Endothelial cell (in vitro differentiated cells): ENCODE data around the gene CLN6. TPM values are rescaled to one million over a fixed set of nuclear protein-coding genes. Genes with fewer than 3 reads are reported as not detected.

Experiments
- DNase-seq: peaks from one replicate; pipeline ENCODE4 v3.0.0; 2021; ENCODE audit warnings: low spot score
- H3K27ac Mint-ChIP-seq: one replicate; pipeline ENCODE4 v1.8.0; 2021; ENCODE audit warnings: mixed read lengths, inconsistent platforms; ENCODE audit not compliant: unreplicated experiment
- H3K27me3 Mint-ChIP-seq: one replicate; pipeline ENCODE4 v1.8.0; 2021; ENCODE audit warnings: mild to moderate bottlenecking, moderate library complexity, mixed read lengths, inconsistent platforms; ENCODE audit not compliant: unreplicated experiment
- H3K36me3 Mint-ChIP-seq: one replicate; pipeline ENCODE4 v1.8.0; 2021; ENCODE audit warnings: mild to moderate bottlenecking, low read depth, mixed read lengths, inconsistent platforms; ENCODE audit not compliant: unreplicated experiment
- H3K4me1 Mint-ChIP-seq: one replicate; pipeline ENCODE4 v1.8.0; 2021; ENCODE audit warnings: mild to moderate bottlenecking, mixed read lengths, inconsistent platforms; ENCODE audit not compliant: unreplicated experiment
- H3K4me3 Mint-ChIP-seq: one replicate; pipeline ENCODE4 v1.8.0; 2021; ENCODE audit warnings: mild to moderate bottlenecking, mixed read lengths, inconsistent platforms; ENCODE audit not compliant: unreplicated experiment
- H3K9me3 Mint-ChIP-seq: one replicate; pipeline ENCODE4 v1.8.0; 2021; ENCODE audit warnings: mixed read lengths, inconsistent platforms; ENCODE audit not compliant: unreplicated experiment
- CTCF ChIP-seq: fragments of 200-600 bp; sonication (generic); IDR thresholded peaks from one replicate; pipeline ENCODE4 v1.5.0; 2021; ENCODE audit warnings: antibody characterized with exemption; ENCODE audit not compliant: unreplicated experiment
- total RNA-seq: library from RNA; stranded (reverse); fragmentation: NEBNext Ultra II Directional; extraction: Animal tissue kit (Norgen Biotek cat#: 25700); gene quantifications from one replicate; pipeline ENCODE4 v1.2.1, GENCODE V29; 2021; ENCODE audit not compliant: unreplicated experiment

CLN6 gene
- total RNA-seq, 1 donor from 2014 or later, result 42.1 TPM

GRCh38 chr15:68192804-68193486, 36.6 kb downstream of the CLN6 start:
- DNase-seq, result no peak
- peak overlapping the region; percentile 15 for H3K4me3 Mint-ChIP-seq
- no peaks in the 10 kb centered on the region for H3K9me3 Mint-ChIP-seq
- peaks cover 14% of the 10 kb centered on the region for H3K4me1 Mint-ChIP-seq
- H3K36me3 Mint-ChIP-seq, result peaks cover 32% of the 10 kb centered on the region
- peaks cover 7% of the 10 kb centered on the region for H3K27me3 Mint-ChIP-seq
- no peak for TF ChIP-seq CTCF
- H3K27ac Mint-ChIP-seq, result peak overlapping the region; percentile 34

GRCh38 chr15:68192117-68192516, 37.4 kb downstream of the CLN6 start:
- peaks cover 6% of the 10 kb centered on the region for H3K4me1 Mint-ChIP-seq
- H3K36me3 Mint-ChIP-seq, result peaks cover 33% of the 10 kb centered on the region
- peaks cover 5% of the 10 kb centered on the region for H3K27me3 Mint-ChIP-seq
- DNase-seq, result no peak
- peak overlapping the region; percentile 5 for H3K4me3 Mint-ChIP-seq
- peak overlapping the region; percentile 34 for H3K27ac Mint-ChIP-seq
- H3K9me3 Mint-ChIP-seq, result no peaks in the 10 kb centered on the region
- TF ChIP-seq CTCF, result no peak

- Mint-ChIP-seq H3K4me3 (no peak overlapping the region), H3K36me3 (peaks cover 32% of the 10 kb centered on the region), H3K27ac (no peak overlapping the region)
Measured at GRCh38 chr15:68191555-68191954, 38.0 kb downstream of the CLN6 start.

GRCh38 chr15:68190048-68190447, 39.5 kb downstream of the CLN6 start:
- H3K4me3 Mint-ChIP-seq, result no peak overlapping the region
- no peak overlapping the region for H3K27ac Mint-ChIP-seq
- H3K36me3 Mint-ChIP-seq, result peaks cover 36% of the 10 kb centered on the region
- no peaks in the 10 kb centered on the region for H3K9me3 Mint-ChIP-seq
- no peak for TF ChIP-seq CTCF
- peaks cover 5% of the 10 kb centered on the region for H3K27me3 Mint-ChIP-seq
- no peak for DNase-seq
- H3K4me1 Mint-ChIP-seq, result peaks cover 5% of the 10 kb centered on the region

More at GRCh38 chr15:68191555-68191954, 38.0 kb downstream of the CLN6 start:
- no peak for TF ChIP-seq CTCF
- Mint-ChIP-seq H3K9me3 (no peaks in the 10 kb centered on the region), H3K27me3 (peaks cover 5% of the 10 kb centered on the region), H3K4me1 (peaks cover 5% of the 10 kb centered on the region)
- DNase-seq, result no peak

GRCh38 chr15:68188647-68189046, 40.9 kb downstream of the CLN6 start:
- Mint-ChIP-seq H3K27me3 (peaks cover 2% of the 10 kb centered on the region), H3K27ac (no peak overlapping the region), H3K4me3 (no peak overlapping the region), H3K36me3 (peaks cover 42% of the 10 kb centered on the region), H3K4me1 (peaks cover 3% of the 10 kb centered on the region), H3K9me3 (no peaks in the 10 kb centered on the region)
- TF ChIP-seq CTCF, result no peak
- DNase-seq, result no peak
